ENCODE results near the gene BUB3.

The BUB3 gene

GRCh38 chr10:123204127-123204461 lies 49.9 kb downstream of the BUB3 start:
- no peak for DNase-seq (ENCODE audit: low read depth)

DNA sequence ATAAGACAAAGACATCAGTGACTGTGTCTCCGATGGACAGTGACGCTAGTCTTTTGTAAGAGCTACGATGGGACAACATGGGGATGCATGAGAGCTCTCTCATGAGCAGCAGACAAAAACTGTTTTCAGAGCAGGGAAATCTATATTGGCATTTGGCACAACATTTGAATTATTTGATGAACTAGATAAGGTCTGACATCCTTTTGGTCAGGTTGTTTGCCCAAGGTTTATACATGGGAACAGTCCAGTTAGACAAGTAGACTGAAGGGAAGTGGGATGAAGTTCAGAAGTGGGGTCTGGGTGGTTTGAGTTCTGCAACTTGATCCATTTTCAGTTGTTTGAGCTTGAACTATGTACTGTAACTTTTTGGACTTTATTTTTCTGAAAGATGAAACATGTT lies 50.8 kb downstream of the BUB3 start:
- DNase-seq (ENCODE audit: low read depth): no peak

- DNase-seq (ENCODE audit: low read depth): no peak
These were observed 57.9 kb downstream of the BUB3 start for GRCh38 chr10:123212063-123212462.

DNA sequence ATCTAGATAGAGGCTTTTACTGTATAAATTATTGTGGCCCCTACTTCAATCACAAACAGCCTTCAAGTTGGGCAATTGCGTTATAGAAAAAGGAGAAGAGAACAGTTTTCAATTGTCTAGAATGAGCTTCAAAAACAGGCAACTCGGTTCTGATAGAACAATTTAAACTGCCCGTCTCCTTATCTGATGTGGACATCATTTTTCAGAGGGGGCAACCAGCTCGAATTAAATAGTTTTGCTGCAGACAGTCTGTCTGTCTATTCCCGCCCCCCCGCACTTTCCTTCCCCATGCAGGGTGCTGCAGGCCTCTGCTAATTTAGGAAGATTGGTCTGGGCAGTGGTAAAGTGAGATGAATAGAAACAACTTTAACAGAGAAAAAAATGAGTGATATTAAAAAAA lies 58.4 kb downstream of the BUB3 start:
- no peak for DNase-seq (ENCODE audit: low read depth)

DNA sequence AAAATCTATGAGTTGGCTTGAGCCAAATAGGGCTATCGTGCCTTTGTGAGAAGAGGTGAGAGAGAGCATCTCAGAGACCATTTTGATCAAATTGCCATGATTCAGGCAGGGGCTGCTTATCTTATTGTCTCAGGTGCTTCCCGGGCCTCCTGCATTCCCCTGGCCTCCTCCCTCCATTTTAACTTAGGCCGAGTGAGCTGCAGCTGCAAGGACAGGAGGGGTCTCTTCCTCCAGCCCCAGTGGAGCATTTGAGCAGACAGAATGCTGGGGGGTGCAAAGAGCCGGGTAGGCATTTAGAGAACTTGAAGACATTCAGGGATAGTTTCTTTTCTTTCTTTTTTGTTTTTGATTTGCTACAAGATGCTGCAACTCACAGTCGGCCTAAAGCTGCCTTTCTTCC lies 59.0 kb downstream of the BUB3 start:
- no peak for DNase-seq (ENCODE audit: low read depth)
